GM18517 (cell line): ENCODE measurements around the gene TRPC4.

Experiments
- ATAC-seq: cut with Tn5 transposase; IDR thresholded peaks from one replicate; pipeline ENCODE4 v1.9.1; 2021; ENCODE audit warnings: mild to moderate bottlenecking, moderate library complexity; ENCODE audit not compliant: unreplicated experiment

Gene TRPC4

GRCh38 chr13:37869756-37870488 is at the start of gene TRPC4:
Gene TRPC4 (minus strand): TSS chr13:37869772. CDS start chr13:37783333, 86,439 bp downstream.
- no peak for ATAC-seq

DNA sequence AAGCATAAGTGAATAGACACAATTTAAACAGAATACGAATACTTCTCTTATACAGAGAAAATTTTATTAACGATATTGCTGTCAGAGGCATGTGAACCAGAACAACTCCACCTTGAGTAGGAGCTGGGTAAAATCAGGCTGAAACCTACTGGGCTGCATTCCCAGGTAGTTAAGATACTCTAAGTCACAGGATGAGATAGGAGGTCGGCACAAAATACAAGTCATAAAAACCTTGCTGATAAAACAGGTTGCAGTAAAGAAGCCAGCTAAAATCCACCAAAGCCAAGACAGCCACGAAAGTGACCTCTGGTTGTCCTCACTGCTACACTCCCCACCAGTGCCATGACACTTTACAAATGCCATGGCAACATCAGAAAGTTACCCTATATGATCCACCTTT is 49.2 kb upstream of the TRPC4 start:
- no peak for ATAC-seq

DNA sequence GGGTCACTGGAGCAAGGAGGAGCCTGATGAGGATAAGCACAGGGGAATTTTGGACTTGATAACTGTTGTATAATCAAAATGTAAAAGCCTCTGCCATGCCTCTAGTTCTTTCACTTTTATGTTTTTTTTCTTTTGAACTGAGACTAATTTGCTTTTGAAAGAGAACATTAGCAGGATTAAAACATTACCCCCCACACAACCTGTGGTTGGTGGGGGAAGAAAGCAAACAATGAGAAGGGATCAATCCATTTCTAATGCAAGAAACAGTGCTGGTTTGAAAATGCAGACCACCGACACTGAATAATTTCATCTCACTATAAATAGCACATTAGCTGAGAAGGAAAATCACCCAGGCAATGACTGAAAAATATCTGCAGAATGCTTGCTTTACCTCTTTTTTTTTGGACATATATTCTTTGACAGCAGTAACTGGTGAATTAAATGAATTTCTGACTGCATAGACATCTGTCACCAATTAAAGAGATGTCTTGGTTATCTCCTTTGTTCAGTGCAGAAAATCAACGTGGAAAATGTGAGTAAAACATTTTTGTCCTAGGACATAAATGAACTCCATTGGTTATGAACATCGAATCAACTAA is 48.6 kb upstream of the TRPC4 start:
- no peak for ATAC-seq

- no peak for ATAC-seq
These were observed 45.3 kb upstream of the TRPC4 start for GRCh38 chr13:37914781-37915391.

- no peak for ATAC-seq
These were observed 41.2 kb upstream of the TRPC4 start for GRCh38 chr13:37910790-37911189.

DNA sequence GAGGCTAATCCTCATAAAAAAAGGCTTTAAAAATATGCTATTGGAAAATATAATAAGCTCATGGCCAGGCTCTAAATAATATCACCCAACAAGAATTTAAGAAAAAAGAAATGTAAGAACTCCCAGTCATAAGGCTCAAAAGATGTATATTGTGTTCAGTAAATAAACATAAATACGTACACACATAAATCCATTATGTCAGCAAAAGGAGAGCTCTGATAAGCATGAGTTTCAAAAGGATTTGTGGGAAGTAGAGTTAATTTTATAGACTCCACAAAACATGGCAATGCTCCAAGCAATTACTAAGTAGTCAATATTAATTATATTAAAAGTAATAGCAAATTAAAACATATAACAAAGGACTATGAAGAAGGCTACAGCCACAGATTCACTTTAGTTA is 37.3 kb upstream of the TRPC4 start:
- ATAC-seq: no peak

DNA sequence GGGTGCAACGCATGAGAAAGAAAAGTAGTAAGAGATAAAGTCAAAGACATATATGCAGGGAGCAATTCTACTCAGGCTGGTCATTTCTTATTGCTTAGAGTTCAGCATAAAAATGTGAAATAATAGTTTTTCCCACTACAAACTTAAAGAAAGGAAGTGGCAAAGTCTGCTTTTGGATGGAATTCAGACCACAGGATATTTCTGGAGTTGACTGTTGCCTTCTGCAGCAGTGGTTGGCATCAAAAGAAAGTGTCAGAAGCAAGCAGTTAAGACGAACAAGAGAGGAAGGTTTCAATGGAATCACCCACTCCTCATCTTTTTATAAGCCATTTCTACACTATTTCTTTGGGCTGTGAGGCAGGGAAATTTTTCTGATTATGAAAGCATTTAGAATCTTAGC is 36.2 kb upstream of the TRPC4 start:
- ATAC-seq: no peak

- ATAC-seq: no peak
These were observed 30.2 kb upstream of the TRPC4 start for GRCh38 chr13:37899753-37900152.

DNA sequence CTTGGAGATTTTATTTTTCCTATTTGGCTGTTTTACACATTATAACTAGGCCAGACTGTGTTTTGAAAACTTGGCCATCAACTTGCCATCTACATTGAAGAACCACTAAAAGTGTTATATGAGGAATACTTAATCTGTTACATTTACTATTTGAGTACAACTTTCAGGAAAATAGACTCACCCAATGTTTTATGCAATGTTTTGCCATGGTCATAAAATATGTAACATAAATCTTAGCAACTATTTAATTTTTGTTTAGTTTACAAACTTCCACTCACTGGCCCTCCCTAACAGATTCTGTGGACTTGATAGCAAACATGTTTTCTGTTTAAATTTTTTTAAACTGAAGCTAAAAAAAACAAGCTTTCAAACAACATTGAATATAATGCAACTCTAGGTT is 23.7 kb upstream of the TRPC4 start:
- ATAC-seq: no peak

GRCh38 chr13:37889820-37890219 is 20.2 kb upstream of the TRPC4 start:
- no peak for ATAC-seq

- ATAC-seq: no peak
These were observed 19.5 kb upstream of the TRPC4 start for GRCh38 chr13:37889102-37889501.

GRCh38 chr13:37886879-37887278 is 17.3 kb upstream of the TRPC4 start:
- ATAC-seq: no peak

DNA sequence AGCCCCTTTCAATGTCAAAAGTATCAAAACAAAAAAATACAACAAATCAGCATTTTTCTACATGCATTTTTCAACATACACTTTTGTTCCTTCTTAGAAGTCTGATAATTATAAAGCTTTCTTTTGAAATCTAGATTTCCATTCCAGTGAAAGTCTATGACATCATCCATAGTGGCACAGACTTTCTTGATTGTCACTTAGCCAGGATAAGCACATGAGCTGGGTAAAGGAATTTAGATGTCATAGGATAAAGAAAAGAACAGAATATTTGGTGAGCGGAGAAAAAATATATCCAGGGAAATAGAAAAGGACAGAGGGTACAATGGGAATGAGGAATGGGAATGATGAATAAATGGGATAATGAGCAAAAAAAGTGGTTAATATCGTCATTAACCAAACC is 15.1 kb upstream of the TRPC4 start:
- ATAC-seq: no peak

DNA sequence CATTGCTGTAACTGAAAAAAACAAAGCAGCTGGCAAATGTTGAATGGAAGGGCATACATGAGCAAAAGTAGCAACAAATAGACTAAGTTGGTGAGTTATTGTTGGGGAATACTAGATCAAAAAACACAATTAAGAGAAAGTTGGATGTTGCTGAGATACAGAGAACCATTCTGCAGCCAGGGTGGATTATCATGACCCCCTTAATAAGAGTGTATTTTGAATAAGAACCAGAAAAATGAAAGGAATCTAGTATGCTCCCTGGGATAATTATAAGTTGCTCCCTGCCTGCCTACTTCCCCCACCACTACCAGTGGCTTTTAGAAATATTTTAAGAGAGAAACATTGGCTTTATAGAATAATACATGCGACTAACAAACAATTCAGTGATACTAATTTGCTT is 14.5 kb upstream of the TRPC4 start:
- ATAC-seq: no peak

- ATAC-seq: no peak
These were observed 9.3 kb upstream of the TRPC4 start for GRCh38 chr13:37878921-37879320.

DNA sequence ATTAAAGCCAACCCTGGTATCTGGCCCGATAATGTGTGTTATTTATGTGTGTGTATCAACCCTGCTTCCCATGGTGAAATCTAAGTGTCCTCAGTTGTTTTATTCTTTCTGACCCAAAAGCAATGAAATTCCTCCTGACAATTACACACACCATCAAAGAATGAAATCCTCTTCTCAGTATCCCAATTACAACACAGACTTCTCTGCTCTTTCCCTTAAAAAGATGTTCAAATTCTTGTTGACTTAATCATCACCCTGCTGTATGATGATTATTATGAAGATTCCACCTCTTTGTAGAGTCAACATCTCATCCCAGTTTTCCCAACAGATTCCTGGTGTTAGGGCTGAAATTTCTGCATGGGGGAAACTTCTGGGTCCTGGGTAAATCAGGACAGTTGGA is 8.9 kb upstream of the TRPC4 start:
- no peak for ATAC-seq

DNA sequence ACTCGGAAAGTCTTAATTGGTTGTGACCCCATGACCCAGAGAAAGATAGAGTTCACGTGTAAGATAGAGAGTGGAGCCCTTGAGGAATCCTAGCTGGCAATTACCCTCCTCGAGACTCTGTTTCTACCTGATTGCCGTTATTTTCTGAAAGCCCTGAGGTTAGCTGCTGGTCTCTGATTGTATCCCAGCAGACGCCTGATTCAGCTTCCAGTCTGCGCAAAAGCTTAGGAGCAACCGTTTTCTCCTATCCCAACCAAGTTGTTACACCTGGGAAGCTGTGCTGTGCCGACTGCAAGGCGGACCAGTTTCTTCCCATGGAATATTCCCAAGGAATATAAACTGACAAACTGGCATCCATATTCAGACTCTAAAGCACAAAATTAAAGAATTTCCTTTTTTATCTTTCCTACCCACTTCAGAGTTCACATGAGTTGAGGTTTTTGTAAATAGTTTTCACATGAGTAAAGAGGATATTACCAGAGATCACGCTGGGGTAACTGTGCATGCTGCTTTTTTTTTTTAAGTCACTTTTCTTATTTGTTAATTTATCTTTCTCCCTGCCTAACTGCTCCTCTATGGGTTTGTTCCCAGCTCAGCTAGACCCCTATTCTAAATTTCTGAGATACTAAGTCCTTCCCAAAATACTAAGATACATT is 1.5 kb upstream of the TRPC4 start:
- no peak for ATAC-seq

- no peak for ATAC-seq
These were observed 895 bp upstream of the TRPC4 start for GRCh38 chr13:37870489-37870845.

DNA sequence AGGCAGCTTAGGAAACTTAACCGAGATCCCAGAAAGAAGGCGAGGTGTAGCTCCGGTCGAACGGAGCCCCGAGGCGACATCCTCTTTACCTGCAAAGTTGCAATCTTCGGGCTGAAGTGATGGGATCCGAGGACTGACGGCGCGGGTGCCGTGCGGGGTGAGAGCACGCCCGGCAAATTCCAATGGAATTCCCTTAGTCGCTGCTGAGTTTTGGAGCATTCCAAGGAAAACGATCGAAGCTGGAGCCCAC is 141 bp downstream of the TRPC4 start:
- ATAC-seq: no peak

GRCh38 chr13:37868691-37869505 is 674 bp downstream of the TRPC4 start:
- ATAC-seq: no peak

- no peak for ATAC-seq
These were observed 5.9 kb downstream of the TRPC4 start for GRCh38 chr13:37863708-37864107.
